Fibroblast of lung (primary cell): ENCODE results near the gene TNFRSF21. TPM values are rescaled to one million over a fixed set of nuclear protein-coding genes. Genes with fewer than 3 reads are reported as not detected.

Experiments used
- DNase-seq, 2 donors: peaks; one replicate each; pipeline versions ENCODE4 v3.0.0 to v3.0.0-alpha.2; 2010; ENCODE audit warnings: low read depth in 2 of 2
- H2AFZ ChIP-seq: 2 replicates; pipeline ENCODE4 v1.5.1; 2012; ENCODE audit warnings: low read length, control low read depth, inconsistent platforms
- H3K27ac ChIP-seq: 2 replicates; pipeline ENCODE4 v1.5.1; 2011; ENCODE audit warnings: low read length, control low read depth; ENCODE audit not compliant: insufficient read depth
- H3K27me3 ChIP-seq: 2 replicates; pipeline ENCODE4 v1.5.1; 2011; ENCODE audit warnings: mild to moderate bottlenecking, low read length; ENCODE audit not compliant: control insufficient read depth, insufficient read depth
- H3K36me3 ChIP-seq: 2 replicates; pipeline ENCODE4 v1.5.1; 2011; ENCODE audit warnings: low read length; ENCODE audit not compliant: control insufficient read depth, insufficient read depth
- H3K4me1 ChIP-seq: 2 replicates; pipeline ENCODE4 v1.5.1; 2011; ENCODE audit warnings: low read length; ENCODE audit not compliant: control insufficient read depth, insufficient read depth; ENCODE audit errors: extremely low read depth
- H3K4me2 ChIP-seq: 2 replicates; pipeline ENCODE4 v1.5.1; 2011; ENCODE audit warnings: low read length, control low read depth; ENCODE audit not compliant: insufficient read depth; ENCODE audit errors: extremely low read depth
- H3K4me3 ChIP-seq, 4 experiments: fragments of 200-600 bp in 1 of 4; sonication (generic) in 1 of 4; replicated peaks in 1 of 4; 2 replicates each; pipeline ENCODE4 v1.5.1; 2011 to 2016; ENCODE audit warnings: low read length in 4 of 4, low read depth in 3 of 4, mild to moderate bottlenecking in 3 of 4, control low read depth in 2 of 4, inconsistent platforms in 1 of 4, mixed read lengths in 1 of 4; ENCODE audit not compliant: insufficient read depth in 1 of 4; ENCODE audit errors: control extremely low read depth in 1 of 4
- H3K79me2 ChIP-seq: 2 replicates; pipeline ENCODE4 v1.5.1; 2012; ENCODE audit warnings: mild to moderate bottlenecking, low read length, inconsistent platforms; ENCODE audit not compliant: control insufficient read depth, insufficient read depth
- H3K9ac ChIP-seq: 2 replicates; pipeline ENCODE4 v1.5.1; 2011; ENCODE audit warnings: mild to moderate bottlenecking, low read length, control low read depth; ENCODE audit not compliant: insufficient read depth
- H3K9me3 ChIP-seq: 2 replicates; pipeline ENCODE4 v1.5.1; 2012; ENCODE audit warnings: low read depth, low read length; ENCODE audit not compliant: control insufficient read depth, insufficient read depth
- H4K20me1 ChIP-seq: 2 replicates; pipeline ENCODE4 v1.5.1; 2011; ENCODE audit warnings: low read length; ENCODE audit not compliant: control insufficient read depth, insufficient read depth; ENCODE audit errors: extremely low read depth
- EZH2 ChIP-seq: IDR thresholded peaks from 2 replicates; pipeline ENCODE4 v1.5.1; 2012; ENCODE audit warnings: low read length, control low read depth, mild to moderate bottlenecking; ENCODE audit errors: missing control alignments
- polyA plus RNA-seq, 2 donors: library from polyadenylated mRNA; depleted of rRNA in 1 of 2; stranded (reverse) in 1 of 2; unstranded in 1 of 2; fragments of >200 nt; gene quantifications; 2 replicates each; pipeline ENCODE4 v1.2.1, GENCODE V29; 2011 to 2012; ENCODE audit warnings: missing spikeins in 1 of 2
- total RNA-seq: library from RNA; depleted of rRNA; stranded (reverse); fragments of >200 nt; gene quantifications from 2 replicates; pipeline ENCODE4 v1.2.1, GENCODE V29; 2014
- TF ChIP-seq, protein P1 (sequence below), 2 donors: IDR thresholded peaks in 1 of 2; conservative IDR thresholded peaks in 1 of 2; 1 replicate in 1 of 2; 2 replicates in 1 of 2; pipeline ENCODE4 v1.5.1; 2011 to 2012; ENCODE audit warnings: low read length in 2 of 2, control low read depth in 1 of 2, inconsistent platforms in 1 of 2, low read depth in 1 of 2, mild to moderate bottlenecking in 1 of 2

Gene TNFRSF21
- total and polyA plus RNA-seq, 2 donors (not counting 1 experiment from before 2014, with no cell fraction given), result 4.8 to 8.9 TPM

DNA sequence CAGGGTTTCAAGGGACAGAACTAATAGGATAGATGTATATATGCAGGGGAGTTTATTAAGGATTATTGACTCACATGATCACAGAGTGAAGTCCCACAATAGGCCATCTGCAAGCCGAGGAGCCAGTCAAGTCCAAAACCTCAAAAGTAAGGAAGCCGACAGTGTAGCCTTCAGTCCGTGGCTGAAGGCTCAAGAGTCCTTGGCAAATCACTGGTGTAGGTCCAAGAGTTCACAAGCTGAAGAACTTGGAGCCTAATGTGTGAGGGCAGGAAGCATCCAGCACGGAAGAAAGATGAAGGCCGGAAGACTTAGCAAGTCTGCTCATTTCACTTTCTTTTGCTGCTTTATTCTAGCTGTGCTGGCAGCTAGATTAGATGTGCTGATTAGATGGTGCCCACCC is 128.0 kb downstream of the TNFRSF21 start:
- Histone ChIP-seq H3K36me3 (no peaks in the 10 kb centered on the region), H3K4me3 (no peak overlapping the region), H3K9ac (no peak overlapping the region), H2AFZ (no peak overlapping the region), H4K20me1 (no peaks in the 10 kb centered on the region), H3K4me2 (no peak overlapping the region), H3K4me1 (no peaks in the 10 kb centered on the region), H3K9me3 (no peaks in the 10 kb centered on the region), H3K27me3 (no peaks in the 10 kb centered on the region), H3K27ac (no peak overlapping the region), H3K79me2 (no peaks in the 10 kb centered on the region)
- no peak for DNase-seq
- no peak for TF ChIP-seq EZH2
- TF ChIP-seq, protein P1, sequence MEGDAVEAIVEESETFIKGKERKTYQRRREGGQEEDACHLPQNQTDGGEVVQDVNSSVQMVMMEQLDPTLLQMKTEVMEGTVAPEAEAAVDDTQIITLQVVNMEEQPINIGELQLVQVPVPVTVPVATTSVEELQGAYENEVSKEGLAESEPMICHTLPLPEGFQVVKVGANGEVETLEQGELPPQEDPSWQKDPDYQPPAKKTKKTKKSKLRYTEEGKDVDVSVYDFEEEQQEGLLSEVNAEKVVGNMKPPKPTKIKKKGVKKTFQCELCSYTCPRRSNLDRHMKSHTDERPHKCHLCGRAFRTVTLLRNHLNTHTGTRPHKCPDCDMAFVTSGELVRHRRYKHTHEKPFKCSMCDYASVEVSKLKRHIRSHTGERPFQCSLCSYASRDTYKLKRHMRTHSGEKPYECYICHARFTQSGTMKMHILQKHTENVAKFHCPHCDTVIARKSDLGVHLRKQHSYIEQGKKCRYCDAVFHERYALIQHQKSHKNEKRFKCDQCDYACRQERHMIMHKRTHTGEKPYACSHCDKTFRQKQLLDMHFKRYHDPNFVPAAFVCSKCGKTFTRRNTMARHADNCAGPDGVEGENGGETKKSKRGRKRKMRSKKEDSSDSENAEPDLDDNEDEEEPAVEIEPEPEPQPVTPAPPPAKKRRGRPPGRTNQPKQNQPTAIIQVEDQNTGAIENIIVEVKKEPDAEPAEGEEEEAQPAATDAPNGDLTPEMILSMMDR (conservative IDR thresholded peaks at IDR 0.05 in 1 of 2, IDR thresholded peaks at IDR 0.05 in 1 of 2; ENCODE audit: low read depth in 1 of 2, low read length in 2 of 2), result no peak

Other genes with a start within 250 kb of the TNFRSF21 start
- gene CD2AP, start 167.9 kb upstream of the TNFRSF21 start, total RNA-seq, result 13.6 and 15.7 TPM in 2 replicates
- gene CD2AP, start 167.9 kb upstream of the TNFRSF21 start, polyA plus RNA-seq, result 12.3 and 17.2 TPM in 2 replicates